B cell (primary cell): ENCODE results near the gene TMEM125. TPM values are rescaled to one million over a fixed set of nuclear protein-coding genes. Genes with fewer than 3 reads are reported as not detected.

Source experiments
- ATAC-seq: fragments of 200-7000 bp; cut with Tn5 transposase; one replicate; pipeline ENCODE4 v1.10.0; 2021; ENCODE audit warnings: low read depth, mild to moderate bottlenecking, moderate number of reproducible peaks, moderate library complexity
- CTCF ChIA-PET: fragments of 350-600 bp; sonication (Branson Sonifier 250); formaldehyde crosslinking; loops from one replicate; lab custom pipeline; 2021; ENCODE audit warnings: antibody characterized with exemption, inconsistent platforms; lab: Charles Lee
- POLR2A ChIA-PET: fragments of 350-600 bp; sonication (Branson Sonifier 250); formaldehyde crosslinking; loops from one replicate; lab custom pipeline; 2021; ENCODE audit warnings: antibody characterized with exemption; lab: Charles Lee
- DNase-seq: peaks from one replicate; pipeline ENCODE4 v3.0.0; 2013
- H2AFZ ChIP-seq: 2 replicates; pipeline ENCODE4 v1.6.1; 2012; ENCODE audit warnings: mild to moderate bottlenecking, low read depth, low read length; ENCODE audit not compliant: insufficient read depth, poor library complexity, severe bottlenecking
- H3K27ac ChIP-seq, 2 donors: 1 replicate in 1 of 2; 2 replicates in 1 of 2; pipeline ENCODE4 v1.5.1; 2012 to 2013; ENCODE audit warnings: low read length in 2 of 2, mild to moderate bottlenecking in 2 of 2, moderate library complexity in 1 of 2
- H3K27me3 ChIP-seq, 4 experiments: fragments of 200-600 bp in 1 of 4; sonication (generic) in 1 of 4; replicated peaks in 1 of 4; 1 replicate in 2 of 4; 2 replicates in 2 of 4; pipeline versions ENCODE4 v1.6.1 to v1.7.0; 2013 to 2016; ENCODE audit warnings: low read length in 3 of 4, mild to moderate bottlenecking in 2 of 4, mixed read lengths in 1 of 4, moderate library complexity in 1 of 4; ENCODE audit not compliant: insufficient read depth in 4 of 4, control insufficient read depth in 3 of 4; ENCODE audit errors: control extremely low read depth in 1 of 4
- H3K36me3 ChIP-seq, 2 experiments: replicated peaks in 1 of 2; 1 replicate in 1 of 2; 2 replicates in 1 of 2; pipeline versions ENCODE4 v1.6.1 to v1.7.1; 2013; ENCODE audit warnings: low read length in 1 of 2; ENCODE audit not compliant: insufficient read depth in 2 of 2, control insufficient read depth in 1 of 2; ENCODE audit errors: control extremely low read depth in 1 of 2, extremely low read depth in 1 of 2
- H3K4me1 ChIP-seq, 2 donors: fragments of 200-600 bp in 1 of 2; sonication (generic) in 1 of 2; 1 replicate in 1 of 2; 2 replicates in 1 of 2; pipeline versions ENCODE4 v1.5.1 to v1.6.1; 2013 to 2017; ENCODE audit warnings: low read length in 2 of 2; ENCODE audit not compliant: control insufficient read depth in 2 of 2, insufficient read depth in 2 of 2
- H3K4me2 ChIP-seq: replicated peaks from 2 replicates; pipeline ENCODE3; 2012; ENCODE audit warnings: mild to moderate bottlenecking, low read depth, low read length; ENCODE audit not compliant: poor library complexity, severe bottlenecking
- H3K4me3 ChIP-seq, 5 experiments: fragments of 200-600 bp in 1 of 5; sonication (generic) in 1 of 5; 1 replicate in 3 of 5; 2 replicates in 2 of 5; pipeline versions ENCODE4 v1.5.1 to v1.7.0; 2011 to 2016; ENCODE audit warnings: low read length in 4 of 5, mild to moderate bottlenecking in 4 of 5, low read depth in 2 of 5, control low read depth in 1 of 5, moderate library complexity in 1 of 5; ENCODE audit not compliant: insufficient read depth in 1 of 5; ENCODE audit errors: control extremely low read depth in 1 of 5, extremely low read depth in 1 of 5
- H3K79me2 ChIP-seq: fragments of 200-600 bp; sonication (generic); one replicate; pipeline ENCODE4 v1.6.0; 2016; ENCODE audit warnings: low read length; ENCODE audit not compliant: control insufficient read depth, insufficient read depth
- H3K9ac ChIP-seq: fragments of 200-600 bp; sonication (generic); 2 replicates; pipeline ENCODE4 v1.6.1; 2017; ENCODE audit warnings: mild to moderate bottlenecking, low read length, moderate library complexity
- H3K9me3 ChIP-seq, 3 donors: one replicate each; pipeline versions ENCODE4 v1.6.1 to v1.7.1; 2013; ENCODE audit warnings: low read length in 2 of 3; ENCODE audit not compliant: control insufficient read depth in 2 of 3, insufficient read depth in 1 of 3; ENCODE audit errors: control extremely low read depth in 1 of 3
- H4K20me1 ChIP-seq: 2 replicates; pipeline ENCODE4 v1.6.0; 2012; ENCODE audit warnings: mild to moderate bottlenecking, low read length; ENCODE audit not compliant: insufficient read depth, control insufficient read depth, poor library complexity, severe bottlenecking
- H3K27ac Mint-ChIP-seq: one replicate; pipeline ENCODE4 v1.8.0; 2021; ENCODE audit warnings: mixed read lengths
- H3K27me3 Mint-ChIP-seq: one replicate; pipeline ENCODE4 v1.8.0; 2021; ENCODE audit warnings: mixed read lengths
- H3K4me1 Mint-ChIP-seq: one replicate; pipeline ENCODE4 v1.8.0; 2021; ENCODE audit warnings: mixed read lengths
- H3K4me3 Mint-ChIP-seq: one replicate; pipeline ENCODE4 v1.8.0; 2021; ENCODE audit warnings: mixed read lengths
- H3K9me3 Mint-ChIP-seq: one replicate; pipeline ENCODE4 v1.8.0; 2022; ENCODE audit warnings: mixed read lengths; ENCODE audit not compliant: insufficient read depth
- CTCF ChIP-seq: fragments of 200-600 bp; IDR thresholded peaks from one replicate; pipeline ENCODE4 v1.8.0; 2022; ENCODE audit warnings: antibody characterized with exemption, mild to moderate bottlenecking
- EZH2 ChIP-seq: IDR thresholded peaks from 2 replicates; pipeline ENCODE4 v1.6.1; 2012; ENCODE audit warnings: borderline replicate concordance, low read depth, mild to moderate bottlenecking, moderate library complexity, low read length; ENCODE audit not compliant: insufficient read depth, poor library complexity, severe bottlenecking
- WGBS: methylation state at CpG from one replicate; pipeline ENCODE4 v1.1.5; 2013; ENCODE audit warnings: missing lambda C conversion rate; ENCODE audit not compliant: insufficient coverage; 5-methylcytosine and 5-hydroxymethylcytosine counted together
- intact Hi-C: fragments of 100-400 bp; cut with micrococcal nuclease; formaldehyde crosslinking; loops from one replicate; pipeline ENCODE4 v1.10.0; 2022
- polyA plus RNA-seq: library from polyadenylated mRNA; depleted of rRNA; stranded (reverse); fragments of >200 nt; gene quantifications from 2 replicates; pipeline ENCODE4 v1.2.3, GENCODE V29; 2012
- total RNA-seq, 2 donors: library from RNA; stranded (reverse); fragments of 120-200 nt in 1 of 2; gene quantifications; 1 replicate in 1 of 2; 2 replicates in 1 of 2; pipeline versions ENCODE4 v1.2.3 to v1.2.4, GENCODE V29; 2013 to 2022

TMEM125 gene
- total and polyA plus RNA-seq, 2 donors (not counting 1 experiment from before 2014, with no cell fraction given) = not detected

GRCh38 chr1:43251024-43251423 is 18.8 kb upstream of the TMEM125 start:
- H3K9me3 ChIP-seq = peaks cover 0 to 8% (median 0%) of the 10 kb centered on the region in 3 donors
- Mint-ChIP-seq H3K27ac (no peak overlapping the region), H3K27me3 (no peaks in the 10 kb centered on the region), H3K4me1 (no peaks in the 10 kb centered on the region), H3K9me3 (peaks cover 5% of the 10 kb centered on the region), H3K4me3 (no peak overlapping the region)
- no peaks in the 10 kb centered on the region for H3K36me3 ChIP-seq
- H3K9ac ChIP-seq = no peak overlapping the region
- no peak for ATAC-seq
- H3K4me2 ChIP-seq = no peak overlapping the region
- no peak overlapping the region for H3K27ac ChIP-seq
- intact Hi-C loops = no loop called here
- CTCF ChIA-PET = no interaction called here
- WGBS = 94% methylated on average over 4 of the region's 5 CpGs
- no peaks in the 10 kb centered on the region for H3K4me1 ChIP-seq
- H2AFZ ChIP-seq = no peak overlapping the region
- POLR2A ChIA-PET = no interaction called here
- TF ChIP-seq EZH2 = no peak
- no peak for TF ChIP-seq CTCF
- H4K20me1 ChIP-seq = no peaks in the 10 kb centered on the region
- H3K4me3 ChIP-seq = no peak overlapping the region
- DNase-seq = no peak
- peaks cover 0 to 6% (median under 1%) of the 10 kb centered on the region in 4 experiments for H3K27me3 ChIP-seq
- no peaks in the 10 kb centered on the region for H3K79me2 ChIP-seq

GRCh38 chr1:43252225-43252624 is 17.6 kb upstream of the TMEM125 start:
- ATAC-seq = no peak
- H3K27ac ChIP-seq = no peak overlapping the region
- no peak overlapping the region for H3K4me2 ChIP-seq
- Mint-ChIP-seq H3K4me1 (no peaks in the 10 kb centered on the region), H3K9me3 (peaks cover 1% of the 10 kb centered on the region), H3K27ac (no peak overlapping the region), H3K27me3 (no peaks in the 10 kb centered on the region), H3K4me3 (no peak overlapping the region)
- H3K4me1 ChIP-seq = no peaks in the 10 kb centered on the region
- H3K79me2 ChIP-seq = no peaks in the 10 kb centered on the region
- TF ChIP-seq EZH2 (no peak), CTCF (no peak)
- no peak overlapping the region for H3K4me3 ChIP-seq
- H3K27me3 ChIP-seq = peaks cover 0 to 6% (median 2%) of the 10 kb centered on the region in 4 experiments
- peaks cover 0 to 8% (median 0%) of the 10 kb centered on the region in 3 donors for H3K9me3 ChIP-seq
- H2AFZ ChIP-seq = no peak overlapping the region
- DNase-seq = no peak
- no CpG with 5 or more reads among the region's 1 CpG for WGBS
- no peak overlapping the region for H3K9ac ChIP-seq
- ChIA-PET POLR2A (no interaction called here), CTCF (no interaction called here)
- no peaks in the 10 kb centered on the region for H4K20me1 ChIP-seq
- no peaks in the 10 kb centered on the region for H3K36me3 ChIP-seq
- intact Hi-C loops = no loop called here
